HG03045 (cell line): ENCODE results near the gene CRIP3.
"Not testable (repeated sequence)": the region's sequence is repeated elsewhere in the genome, so short reads cannot be mapped to it uniquely, and the experiment has no call there.

Experiments used
- ATAC-seq: cut with Tn5 transposase; IDR thresholded peaks from one replicate; pipeline ENCODE4 v1.9.1; 2021; ENCODE audit warnings: mild to moderate bottlenecking, moderate library complexity; ENCODE audit not compliant: unreplicated experiment

Gene CRIP3

GRCh38 chr6:43307451-43308100 is 1.1 kb downstream of the CRIP3 start:
- ATAC-seq: no peak

GRCh38 chr6:43306086-43306485 is 2.5 kb downstream of the CRIP3 start:
- no peak for ATAC-seq

- ATAC-seq: no peak
Measured at GRCh38 chr6:43304882-43305281, 3.7 kb downstream of the CRIP3 start.

- ATAC-seq: no peak
Measured at GRCh38 chr6:43304361-43304760, 4.3 kb downstream of the CRIP3 start.

GRCh38 chr6:43303751-43304331 is 4.8 kb downstream of the CRIP3 start:
- no peak for ATAC-seq

GRCh38 chr6:43303006-43303405 is 5.6 kb downstream of the CRIP3 start:
- ATAC-seq: not testable (repeated sequence)

GRCh38 chr6:43302126-43302525 is 6.5 kb downstream of the CRIP3 start:
- ATAC-seq: no peak

GRCh38 chr6:43301081-43301870 is 7.3 kb downstream of the CRIP3 start:
- no peak for ATAC-seq

GRCh38 chr6:43299338-43300293 is 9.0 kb downstream of the CRIP3 start:
- no peak for ATAC-seq

- no peak for ATAC-seq
Measured at GRCh38 chr6:43298565-43299337, 9.9 kb downstream of the CRIP3 start.

- no peak for ATAC-seq
Measured at GRCh38 chr6:43297644-43298564, 10.7 kb downstream of the CRIP3 start, which contains the start of gene SLC22A7. Gene SLC22A7 (plus strand): TSS chr6:43298260. CDS start chr6:43298359, 99 bp downstream.

- no peak for ATAC-seq
Measured at GRCh38 chr6:43296780-43297497, 11.7 kb downstream of the CRIP3 start.

GRCh38 chr6:43295456-43295855 is 13.2 kb downstream of the CRIP3 start:
- ATAC-seq: no peak

- no peak for ATAC-seq
Measured at GRCh38 chr6:43294536-43294935, 14.1 kb downstream of the CRIP3 start.

- no peak for ATAC-seq
Measured at GRCh38 chr6:43293698-43294097, 14.9 kb downstream of the CRIP3 start.

- ATAC-seq: no peak
Measured at GRCh38 chr6:43292763-43293318, 15.8 kb downstream of the CRIP3 start.

GRCh38 chr6:43292341-43292740 is 16.3 kb downstream of the CRIP3 start:
- no peak for ATAC-seq

GRCh38 chr6:43291708-43292107 is 16.9 kb downstream of the CRIP3 start:
- no peak for ATAC-seq
